Uterus (tissue), 2 donors: ENCODE data around the gene SRSF11.

Source experiments
- CTCF ChIP-seq, 4 experiments: fragments of 200-600 bp in 2 of 4; fragments of 450-650 bp in 2 of 4; sonication (generic) in 2 of 4; IDR thresholded peaks; one replicate each; pipeline ENCODE4 v1.5.1; 2016 to 2019; ENCODE audit warnings: antibody characterized with exemption in 4 of 4, mild to moderate bottlenecking in 2 of 4, moderate library complexity in 1 of 4
- POLR2A ChIP-seq, 2 donors: fragments of 450-650 bp; IDR thresholded peaks; one replicate each; pipeline ENCODE4 v1.6.1; 2016; ENCODE audit warnings: antibody characterized with exemption in 2 of 2, mild to moderate bottlenecking in 1 of 2, moderate library complexity in 1 of 2

- TF ChIP-seq POLR2A (IDR thresholded peaks at IDR 0.05) (no peak), CTCF (IDR thresholded peaks at IDR 0.05) (no peak)
Measured at GRCh38 chr1:70299472-70299871, 78.3 kb downstream of the SRSF11 start.
